Measurements from ENCODE around the gene PYDC1. TPM values are rescaled to one million over a fixed set of nuclear protein-coding genes. Genes with fewer than 3 reads are reported as not detected.
"Not testable (repeated sequence)": the region's sequence is repeated elsewhere in the genome, so short reads cannot be mapped to it uniquely, and the experiment has no call there.

The PYDC1 gene
- total RNA-seq, 1 experiment from 2014 or later, result not detected

GRCh38 chr16:31196324-31197088 is 20.4 kb downstream of the PYDC1 start:
- no peak for DNase-seq (ENCODE audit: low read depth)

- not testable (repeated sequence) for DNase-seq (ENCODE audit: low read depth)
Measured at GRCh38 chr16:31195861-31196260, 21.1 kb downstream of the PYDC1 start.

- no peak for DNase-seq (ENCODE audit: low read depth)
Measured at GRCh38 chr16:31194898-31195297, 22.0 kb downstream of the PYDC1 start.

DNA sequence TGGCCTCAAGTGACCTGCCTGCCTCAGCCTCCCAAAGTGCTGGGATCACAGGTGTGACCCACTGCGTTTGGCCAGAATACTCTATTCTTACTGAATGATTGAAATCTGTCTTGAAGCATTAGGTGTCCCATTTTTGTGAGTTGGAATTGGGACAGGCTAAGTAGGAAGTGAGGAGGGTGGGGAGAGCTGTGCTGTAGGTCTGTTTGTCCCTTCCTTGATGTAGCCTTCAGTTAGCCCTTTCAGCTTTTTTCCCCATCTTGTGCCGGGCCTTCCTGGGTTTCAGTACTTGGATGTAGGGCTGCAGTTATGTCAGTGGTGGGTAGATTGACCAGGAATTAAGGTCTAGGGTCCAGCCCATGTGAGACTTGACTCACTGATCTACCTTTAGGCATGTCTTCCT is 23.1 kb downstream of the PYDC1 start:
- no peak for DNase-seq (ENCODE audit: low read depth)

DNA sequence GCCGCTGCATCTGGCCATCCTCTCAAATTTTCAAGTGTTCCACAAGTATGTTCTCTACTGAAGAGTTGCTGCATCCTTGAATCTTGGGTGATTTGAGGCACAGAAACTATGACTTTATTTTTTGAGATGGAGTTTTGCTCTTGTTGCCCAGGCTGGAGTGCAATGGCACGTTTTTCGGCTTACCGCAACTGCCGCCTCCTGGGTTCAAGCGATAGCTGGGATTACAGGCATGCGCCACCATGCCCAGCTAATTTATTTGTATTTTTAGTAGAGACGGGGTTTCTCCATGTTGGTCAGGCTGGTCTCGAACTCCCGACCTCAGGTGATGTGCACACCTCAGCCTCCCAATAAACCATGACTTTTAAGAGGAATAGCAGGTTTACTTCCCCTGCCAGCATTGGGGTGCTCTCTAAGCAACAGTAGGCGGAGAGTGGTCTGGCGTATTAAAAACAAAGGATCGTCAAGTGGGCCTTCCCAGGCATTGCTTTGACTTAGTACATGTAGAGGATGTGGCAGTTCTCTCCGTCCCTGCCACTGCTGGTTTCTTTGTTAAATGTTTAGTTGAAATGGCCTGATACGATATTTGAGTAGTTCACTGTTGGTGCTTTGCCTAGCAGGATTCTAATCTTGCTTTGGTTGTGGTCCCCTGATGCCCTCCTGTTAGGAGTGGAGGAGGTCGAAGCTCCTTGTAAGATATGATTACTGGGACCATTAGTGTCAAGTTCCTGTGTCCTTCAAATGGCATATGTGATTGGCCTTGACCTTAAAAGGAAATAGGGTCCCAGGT is 23.9 kb downstream of the PYDC1 start:
- DNase-seq (ENCODE audit: low read depth), result no peak

GRCh38 chr16:31191697-31192428 is 25.1 kb downstream of the PYDC1 start:
- no peak for DNase-seq (ENCODE audit: low read depth)

DNA sequence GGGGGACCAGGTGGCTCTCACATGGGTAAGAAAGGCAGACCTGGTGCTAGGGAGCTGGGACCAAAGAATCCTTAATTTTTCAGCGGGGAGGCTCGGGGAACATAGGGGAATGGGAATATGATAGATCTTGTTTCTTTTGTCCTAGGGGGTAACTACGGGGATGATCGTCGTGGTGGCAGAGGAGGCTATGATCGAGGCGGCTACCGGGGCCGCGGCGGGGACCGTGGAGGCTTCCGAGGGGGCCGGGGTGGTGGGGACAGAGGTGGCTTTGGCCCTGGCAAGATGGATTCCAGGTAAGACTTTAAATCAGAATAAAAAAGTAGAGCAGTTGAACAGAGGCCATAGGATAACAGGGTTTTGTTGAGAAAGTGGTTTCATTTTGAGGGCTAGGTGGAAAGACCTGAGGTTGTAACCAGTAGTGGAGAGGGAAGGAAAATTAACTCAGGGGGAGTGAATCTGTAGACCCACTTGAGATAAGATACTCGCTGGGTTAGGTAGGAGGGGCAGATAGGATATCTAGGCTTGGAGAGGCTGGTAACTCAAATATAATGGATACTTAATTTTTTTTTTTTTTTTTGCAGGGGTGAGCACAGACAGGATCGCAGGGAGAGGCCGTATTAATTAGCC is 26.0 kb downstream of the PYDC1 start:
- no peak for DNase-seq (ENCODE audit: low read depth)

- no peak for DNase-seq (ENCODE audit: low read depth)
Measured at GRCh38 chr16:31190061-31190460, 26.9 kb downstream of the PYDC1 start.

DNA sequence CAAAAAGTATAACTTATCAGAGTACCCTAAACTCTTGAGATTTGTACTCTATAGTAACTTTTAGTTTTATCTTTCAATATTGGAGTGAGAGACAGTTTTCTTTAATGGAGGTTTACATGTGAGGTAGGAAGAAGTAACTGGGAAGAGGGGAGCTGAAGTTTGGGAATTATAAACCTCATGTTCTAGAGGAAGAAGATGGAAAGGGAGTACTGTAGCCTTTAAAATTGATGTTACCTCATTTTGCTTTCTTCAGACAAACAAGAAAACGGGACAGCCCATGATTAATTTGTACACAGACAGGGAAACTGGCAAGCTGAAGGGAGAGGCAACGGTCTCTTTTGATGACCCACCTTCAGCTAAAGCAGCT is 27.5 kb downstream of the PYDC1 start:
- no peak for DNase-seq (ENCODE audit: low read depth)

- no peak for DNase-seq (ENCODE audit: low read depth)
Measured at GRCh38 chr16:31188450-31189411, 28.2 kb downstream of the PYDC1 start.

DNA sequence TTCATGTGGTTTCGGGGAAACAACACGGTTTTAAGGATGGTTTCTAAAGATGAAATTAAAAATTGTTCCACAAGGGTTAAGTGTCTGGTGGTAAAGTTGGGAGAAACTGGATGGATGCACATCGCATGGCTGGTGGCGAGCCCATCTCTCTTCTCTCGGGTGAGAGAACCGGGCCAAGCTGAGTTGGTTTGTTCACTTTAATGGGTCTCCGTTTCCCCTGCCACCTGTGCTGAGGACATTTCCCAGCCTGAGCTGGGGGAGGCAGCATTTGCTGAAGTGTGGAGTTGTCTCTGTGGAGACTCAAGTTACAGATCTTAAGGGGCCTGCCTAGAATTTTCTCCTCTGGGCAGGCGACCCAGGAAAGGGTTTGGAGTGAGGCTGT is 29.1 kb downstream of the PYDC1 start:
- DNase-seq (ENCODE audit: low read depth), result no peak

GRCh38 chr16:31186930-31187807 is 29.8 kb downstream of the PYDC1 start:
- DNase-seq (ENCODE audit: low read depth), result no peak

DNA sequence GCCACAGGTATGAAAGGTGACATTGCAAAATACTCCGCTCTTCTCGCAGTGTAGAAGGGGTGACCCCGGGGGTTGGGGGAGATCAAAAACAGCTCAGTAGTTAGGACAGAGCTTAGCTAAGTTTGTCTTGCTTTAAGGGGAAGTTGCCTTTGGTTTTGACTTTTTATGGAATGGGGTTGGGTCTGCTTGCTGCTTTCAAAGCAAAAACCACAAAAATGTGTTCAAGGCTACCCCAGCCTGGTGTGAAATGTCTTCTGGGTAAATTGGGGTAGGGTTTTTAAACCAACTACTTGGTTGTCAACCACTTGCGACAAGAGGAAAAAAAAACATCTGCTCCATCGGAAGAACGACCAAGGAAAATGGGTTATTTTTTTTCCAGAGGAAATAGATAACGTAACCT is 30.8 kb downstream of the PYDC1 start:
- no peak for DNase-seq (ENCODE audit: low read depth)

GRCh38 chr16:31185339-31185738 is 31.6 kb downstream of the PYDC1 start:
- DNase-seq (ENCODE audit: low read depth), result no peak

DNA sequence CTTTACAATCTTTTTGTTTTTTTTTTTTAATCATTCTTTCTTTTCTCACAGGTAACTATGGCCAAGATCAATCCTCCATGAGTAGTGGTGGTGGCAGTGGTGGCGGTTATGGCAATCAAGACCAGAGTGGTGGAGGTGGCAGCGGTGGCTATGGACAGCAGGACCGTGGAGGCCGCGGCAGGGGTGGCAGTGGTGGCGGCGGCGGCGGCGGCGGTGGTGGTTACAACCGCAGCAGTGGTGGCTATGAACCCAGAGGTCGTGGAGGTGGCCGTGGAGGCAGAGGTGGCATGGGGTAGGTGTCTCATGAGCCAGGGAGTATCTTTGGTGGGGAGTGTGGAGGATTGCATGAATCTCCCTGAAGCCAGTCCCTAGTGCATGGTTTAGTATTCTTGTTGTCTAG is 32.0 kb downstream of the PYDC1 start:
- DNase-seq (ENCODE audit: low read depth), result no peak

DNA sequence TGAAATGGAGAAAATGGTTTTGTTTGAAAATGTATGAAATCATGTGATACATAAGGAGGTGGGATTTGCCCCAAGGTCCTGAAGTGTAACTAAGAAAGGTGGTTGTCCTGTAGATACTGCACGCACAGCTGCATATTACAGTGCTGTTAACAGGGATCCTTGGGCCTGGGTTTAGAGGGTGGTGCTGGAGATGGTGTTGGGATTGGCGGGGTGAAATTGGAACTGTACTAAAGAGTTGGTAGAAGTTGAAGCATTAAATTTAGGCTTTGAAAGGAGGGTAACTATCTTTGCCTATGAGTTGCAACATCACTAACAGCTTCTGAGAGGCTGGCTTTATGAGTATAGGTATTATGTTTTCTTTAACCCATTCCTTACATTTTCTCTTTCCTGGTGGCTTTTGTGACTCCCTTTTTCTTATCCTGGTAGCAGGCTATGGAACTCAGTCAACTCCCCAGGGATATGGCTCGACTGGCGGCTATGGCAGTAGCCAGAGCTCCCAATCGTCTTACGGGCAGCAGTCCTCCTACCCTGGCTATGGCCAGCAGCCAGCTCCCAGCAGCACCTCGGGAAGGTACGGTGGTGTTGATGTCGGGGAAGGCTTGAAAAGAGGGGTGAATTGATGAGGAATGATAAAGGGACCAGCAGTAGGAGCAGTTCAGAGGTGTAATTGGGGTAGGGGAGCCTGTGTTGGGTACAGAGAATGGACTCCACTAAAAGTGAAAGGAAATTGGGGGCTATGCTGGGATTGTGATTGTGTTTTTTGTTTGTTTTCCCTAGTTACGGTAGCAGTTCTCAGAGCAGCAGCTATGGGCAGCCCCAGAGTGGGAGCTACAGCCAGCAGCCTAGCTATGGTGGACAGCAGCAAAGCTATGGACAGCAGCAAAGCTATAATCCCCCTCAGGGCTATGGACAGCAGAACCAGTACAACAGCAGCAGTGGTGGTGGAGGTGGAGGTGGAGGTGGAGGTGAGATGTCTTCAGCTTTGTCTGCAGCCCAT is 33.2 kb downstream of the PYDC1 start:
- no peak for DNase-seq (ENCODE audit: low read depth)

- DNase-seq (ENCODE audit: low read depth), result no peak
Measured at GRCh38 chr16:31182391-31182790, 34.5 kb downstream of the PYDC1 start.

GRCh38 chr16:31181102-31181830 is 35.7 kb downstream of the PYDC1 start:
- peak; percentile 60 for DNase-seq (ENCODE audit: low read depth)

Measured in RPMI7951 (cell line).